ENCODE data around the gene SNTG2. TPM values are rescaled to one million over a fixed set of nuclear protein-coding genes. Genes with fewer than 3 reads are reported as not detected.

Gene SNTG2
- total RNA-seq, 1 donor from 2014 or later: 7.7 TPM

DNA sequence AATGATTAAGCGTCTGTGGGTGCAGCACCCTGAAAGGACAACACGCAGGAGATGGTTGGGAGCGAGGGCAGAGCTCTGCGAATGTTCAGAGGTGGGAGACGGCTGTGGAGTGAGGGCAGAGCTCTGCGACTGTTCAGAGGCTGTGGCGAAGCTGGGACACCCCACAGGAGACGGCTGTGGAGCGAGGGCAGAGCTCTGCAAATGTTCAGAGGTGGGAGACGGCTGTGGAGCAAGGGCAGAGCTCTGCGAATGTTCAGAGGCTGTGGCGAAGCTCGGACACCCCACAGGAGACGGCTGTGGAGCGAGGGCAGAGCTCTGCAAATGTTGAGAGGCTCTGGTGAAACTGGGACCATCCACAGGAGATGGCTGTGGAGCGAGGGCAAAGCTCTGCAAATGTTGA, 40.0 kb upstream of the SNTG2 start:
- H3K36me3 Mint-ChIP-seq (ENCODE audit: unreplicated experiment): peaks cover 9% of the 10 kb centered on the region
- no peak overlapping the region for H3K27ac Mint-ChIP-seq (ENCODE audit: unreplicated experiment)
- H3K4me3 Mint-ChIP-seq (ENCODE audit: unreplicated experiment): no peak overlapping the region
- peaks cover 1% of the 10 kb centered on the region for H3K9me3 Mint-ChIP-seq (ENCODE audit: unreplicated experiment)
- DNase-seq: no peak
- H3K4me1 Mint-ChIP-seq (ENCODE audit: low read depth, unreplicated experiment): no peaks in the 10 kb centered on the region
- TF ChIP-seq, protein P1, sequence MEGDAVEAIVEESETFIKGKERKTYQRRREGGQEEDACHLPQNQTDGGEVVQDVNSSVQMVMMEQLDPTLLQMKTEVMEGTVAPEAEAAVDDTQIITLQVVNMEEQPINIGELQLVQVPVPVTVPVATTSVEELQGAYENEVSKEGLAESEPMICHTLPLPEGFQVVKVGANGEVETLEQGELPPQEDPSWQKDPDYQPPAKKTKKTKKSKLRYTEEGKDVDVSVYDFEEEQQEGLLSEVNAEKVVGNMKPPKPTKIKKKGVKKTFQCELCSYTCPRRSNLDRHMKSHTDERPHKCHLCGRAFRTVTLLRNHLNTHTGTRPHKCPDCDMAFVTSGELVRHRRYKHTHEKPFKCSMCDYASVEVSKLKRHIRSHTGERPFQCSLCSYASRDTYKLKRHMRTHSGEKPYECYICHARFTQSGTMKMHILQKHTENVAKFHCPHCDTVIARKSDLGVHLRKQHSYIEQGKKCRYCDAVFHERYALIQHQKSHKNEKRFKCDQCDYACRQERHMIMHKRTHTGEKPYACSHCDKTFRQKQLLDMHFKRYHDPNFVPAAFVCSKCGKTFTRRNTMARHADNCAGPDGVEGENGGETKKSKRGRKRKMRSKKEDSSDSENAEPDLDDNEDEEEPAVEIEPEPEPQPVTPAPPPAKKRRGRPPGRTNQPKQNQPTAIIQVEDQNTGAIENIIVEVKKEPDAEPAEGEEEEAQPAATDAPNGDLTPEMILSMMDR (IDR thresholded peaks at IDR 0.05; ENCODE audit: partially characterized antibody, unreplicated experiment): no peak
- H3K27me3 Mint-ChIP-seq (ENCODE audit: unreplicated experiment): peaks cover 2% of the 10 kb centered on the region

DNA sequence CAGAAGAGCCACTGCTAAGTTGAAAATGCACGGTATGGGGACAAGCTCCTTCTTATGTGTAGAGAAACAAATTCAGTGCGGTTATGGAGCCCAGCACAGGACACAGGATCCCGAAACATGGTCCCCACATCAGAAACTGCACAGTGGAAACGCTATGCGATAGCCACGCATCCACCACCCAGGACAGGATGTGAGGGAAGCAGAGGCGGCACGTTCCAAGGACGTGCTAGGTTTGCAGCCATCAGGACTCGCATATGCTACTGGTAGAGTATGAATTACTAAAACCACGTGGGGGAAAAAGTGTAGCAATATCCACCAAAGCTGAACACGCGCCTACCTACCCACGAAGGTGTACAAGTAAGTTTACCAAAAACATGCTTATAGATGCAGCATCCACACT, 34.7 kb upstream of the SNTG2 start:
- Mint-ChIP-seq H3K4me1 (ENCODE audit: low read depth, unreplicated experiment) (no peaks in the 10 kb centered on the region), H3K4me3 (ENCODE audit: unreplicated experiment) (no peak overlapping the region), H3K27ac (ENCODE audit: unreplicated experiment) (no peak overlapping the region), H3K9me3 (ENCODE audit: unreplicated experiment) (peaks cover 1% of the 10 kb centered on the region), H3K36me3 (ENCODE audit: unreplicated experiment) (peaks cover 4% of the 10 kb centered on the region), H3K27me3 (ENCODE audit: unreplicated experiment) (no peaks in the 10 kb centered on the region)
- no peak for DNase-seq
- TF ChIP-seq, protein P1 (IDR thresholded peaks at IDR 0.05; ENCODE audit: partially characterized antibody, unreplicated experiment): no peak

DNA sequence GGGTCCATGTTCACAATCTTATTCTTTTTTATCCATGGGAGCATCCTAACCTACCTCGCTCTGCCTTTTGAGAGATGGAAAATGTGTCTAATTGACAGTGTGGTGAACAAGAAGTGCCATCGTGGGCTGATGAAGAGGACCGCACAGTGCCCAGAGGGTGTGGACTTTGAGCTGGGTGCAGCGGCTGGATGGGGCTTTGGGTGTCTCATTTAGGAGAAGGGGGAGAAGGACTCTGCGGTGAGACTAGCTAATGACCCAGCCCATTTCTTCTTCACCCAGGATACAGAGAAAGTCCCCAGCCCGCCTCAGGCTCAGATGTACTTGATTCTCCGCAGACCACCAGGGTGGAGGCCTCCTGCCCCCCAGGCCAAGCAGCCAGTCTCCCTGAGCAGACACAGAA, 33.7 kb upstream of the SNTG2 start:
- Mint-ChIP-seq H3K4me3 (ENCODE audit: unreplicated experiment) (no peak overlapping the region), H3K27ac (ENCODE audit: unreplicated experiment) (no peak overlapping the region), H3K27me3 (ENCODE audit: unreplicated experiment) (peaks cover 2% of the 10 kb centered on the region), H3K36me3 (ENCODE audit: unreplicated experiment) (peaks cover 4% of the 10 kb centered on the region), H3K4me1 (ENCODE audit: low read depth, unreplicated experiment) (no peaks in the 10 kb centered on the region), H3K9me3 (ENCODE audit: unreplicated experiment) (peaks cover 1% of the 10 kb centered on the region)
- DNase-seq: no peak
- TF ChIP-seq, protein P1 (IDR thresholded peaks at IDR 0.05; ENCODE audit: partially characterized antibody, unreplicated experiment): no peak

DNA sequence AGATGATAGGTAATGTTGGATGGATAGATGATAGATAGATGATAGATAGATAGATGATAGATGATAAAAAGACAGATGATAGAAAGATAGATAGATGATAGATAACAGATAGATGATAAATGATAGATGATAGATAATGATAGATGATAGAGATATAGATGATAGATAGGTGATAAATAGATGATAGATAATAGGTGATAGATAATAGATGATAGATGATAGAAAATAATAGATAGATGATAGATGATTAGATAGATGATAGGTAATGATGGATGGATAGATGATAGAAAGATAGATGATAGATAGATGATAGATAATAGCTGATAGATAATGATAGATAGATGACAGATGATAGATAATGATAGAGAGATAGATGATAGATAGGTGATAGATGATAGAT, 31.0 kb upstream of the SNTG2 start:
- H3K4me1 Mint-ChIP-seq (ENCODE audit: low read depth, unreplicated experiment): no peaks in the 10 kb centered on the region
- H3K36me3 Mint-ChIP-seq (ENCODE audit: unreplicated experiment): no peaks in the 10 kb centered on the region
- H3K27ac Mint-ChIP-seq (ENCODE audit: unreplicated experiment): no peak overlapping the region
- H3K27me3 Mint-ChIP-seq (ENCODE audit: unreplicated experiment): peaks cover 2% of the 10 kb centered on the region
- DNase-seq: no peak
- TF ChIP-seq, protein P1 (IDR thresholded peaks at IDR 0.05; ENCODE audit: partially characterized antibody, unreplicated experiment): no peak
- H3K9me3 Mint-ChIP-seq (ENCODE audit: unreplicated experiment): no peaks in the 10 kb centered on the region
- no peak overlapping the region for H3K4me3 Mint-ChIP-seq (ENCODE audit: unreplicated experiment)

DNA sequence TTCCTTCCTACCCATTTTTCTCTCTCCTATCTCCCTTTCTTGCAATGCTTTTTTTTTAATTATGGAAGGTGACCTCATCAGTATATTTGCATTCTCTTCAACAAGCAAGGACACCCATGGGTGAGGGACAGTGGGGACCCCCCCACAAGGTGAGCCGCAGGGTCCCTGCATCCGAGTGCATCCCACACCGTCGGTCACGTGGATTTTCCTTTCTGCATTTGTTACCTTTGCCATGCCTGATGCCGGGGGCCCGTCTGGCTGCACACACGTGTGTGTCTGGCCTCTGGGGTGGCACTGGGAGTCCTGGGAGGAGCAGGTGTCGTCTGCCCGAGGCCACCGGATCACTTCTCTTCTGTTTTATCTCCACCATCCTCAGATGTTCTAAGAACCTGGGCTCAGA, 30.1 kb upstream of the SNTG2 start:
- Mint-ChIP-seq H3K27me3 (ENCODE audit: unreplicated experiment) (peaks cover 5% of the 10 kb centered on the region), H3K4me1 (ENCODE audit: low read depth, unreplicated experiment) (no peaks in the 10 kb centered on the region), H3K27ac (ENCODE audit: unreplicated experiment) (no peak overlapping the region), H3K36me3 (ENCODE audit: unreplicated experiment) (no peaks in the 10 kb centered on the region), H3K9me3 (ENCODE audit: unreplicated experiment) (no peaks in the 10 kb centered on the region), H3K4me3 (ENCODE audit: unreplicated experiment) (no peak overlapping the region)
- TF ChIP-seq, protein P1 (IDR thresholded peaks at IDR 0.05; ENCODE audit: partially characterized antibody, unreplicated experiment): no peak
- DNase-seq: no peak

All from glutamatergic neuron (in vitro differentiated cells).